Measurements from ENCODE around the gene CTNNA2. TPM values are rescaled to one million over a fixed set of nuclear protein-coding genes. Genes with fewer than 3 reads are reported as not detected.

The CTNNA2 gene
- total RNA-seq, 1 donor from 2014 or later, result 15.0 TPM

- Mint-ChIP-seq H3K9me3 (no peaks in the 10 kb centered on the region), H3K4me1 (ENCODE audit: unreplicated experiment) (peaks cover 13% of the 10 kb centered on the region), H3K4me3 (peak overlapping the region; percentile 29), H3K27me3 (peaks cover 4% of the 10 kb centered on the region), H3K36me3 (no peaks in the 10 kb centered on the region), H3K27ac (no peak overlapping the region)
- TF ChIP-seq, protein P1, sequence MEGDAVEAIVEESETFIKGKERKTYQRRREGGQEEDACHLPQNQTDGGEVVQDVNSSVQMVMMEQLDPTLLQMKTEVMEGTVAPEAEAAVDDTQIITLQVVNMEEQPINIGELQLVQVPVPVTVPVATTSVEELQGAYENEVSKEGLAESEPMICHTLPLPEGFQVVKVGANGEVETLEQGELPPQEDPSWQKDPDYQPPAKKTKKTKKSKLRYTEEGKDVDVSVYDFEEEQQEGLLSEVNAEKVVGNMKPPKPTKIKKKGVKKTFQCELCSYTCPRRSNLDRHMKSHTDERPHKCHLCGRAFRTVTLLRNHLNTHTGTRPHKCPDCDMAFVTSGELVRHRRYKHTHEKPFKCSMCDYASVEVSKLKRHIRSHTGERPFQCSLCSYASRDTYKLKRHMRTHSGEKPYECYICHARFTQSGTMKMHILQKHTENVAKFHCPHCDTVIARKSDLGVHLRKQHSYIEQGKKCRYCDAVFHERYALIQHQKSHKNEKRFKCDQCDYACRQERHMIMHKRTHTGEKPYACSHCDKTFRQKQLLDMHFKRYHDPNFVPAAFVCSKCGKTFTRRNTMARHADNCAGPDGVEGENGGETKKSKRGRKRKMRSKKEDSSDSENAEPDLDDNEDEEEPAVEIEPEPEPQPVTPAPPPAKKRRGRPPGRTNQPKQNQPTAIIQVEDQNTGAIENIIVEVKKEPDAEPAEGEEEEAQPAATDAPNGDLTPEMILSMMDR (conservative IDR thresholded peaks at IDR 0.05), result no peak
- DNase-seq (ENCODE audit: extremely low spot score, unreplicated experiment), result no peak
These were observed 489.8 kb downstream of the CTNNA2 start for GRCh38 chr2:80002568-80003157.

DNA sequence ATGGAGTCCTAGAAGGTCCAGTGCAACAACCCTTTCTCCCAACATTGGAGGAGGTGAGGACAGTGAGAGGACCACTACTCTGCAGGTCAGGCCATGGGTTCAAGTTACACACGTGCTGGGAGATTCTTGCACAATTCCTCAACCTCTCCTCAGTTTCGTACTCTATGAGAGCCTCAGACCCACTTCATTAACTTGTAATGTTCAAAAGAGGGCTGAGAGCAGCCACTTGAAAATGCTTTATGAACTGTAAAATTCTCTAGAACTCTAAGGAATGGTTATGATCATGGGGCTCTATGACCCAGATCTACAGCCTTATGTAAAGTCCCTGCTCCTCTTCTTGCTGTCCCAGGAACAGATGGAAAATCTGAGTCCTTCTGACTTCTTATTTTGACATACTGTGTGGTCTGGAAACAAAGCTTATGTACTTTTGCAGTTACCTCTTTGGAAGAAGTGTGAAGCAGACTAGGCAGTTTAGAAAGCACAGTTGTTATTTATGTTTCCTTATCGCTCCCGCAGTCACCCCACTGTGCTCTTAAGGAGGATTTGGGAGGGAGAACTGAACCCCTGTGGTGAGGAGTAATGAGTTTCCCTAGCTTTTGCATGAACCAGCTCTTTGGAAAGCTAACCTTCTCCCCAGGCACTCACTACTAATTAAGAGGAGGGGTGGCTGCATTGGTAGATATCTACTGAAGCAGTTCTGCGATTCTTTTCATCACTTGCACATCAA lies 495.1 kb downstream of the CTNNA2 start:
- Mint-ChIP-seq H3K27ac (no peak overlapping the region), H3K9me3 (no peaks in the 10 kb centered on the region), H3K27me3 (peaks cover 10% of the 10 kb centered on the region), H3K36me3 (no peaks in the 10 kb centered on the region), H3K4me1 (ENCODE audit: unreplicated experiment) (peaks cover under 1% of the 10 kb centered on the region), H3K4me3 (no peak overlapping the region)
- DNase-seq (ENCODE audit: extremely low spot score, unreplicated experiment), result no peak
- TF ChIP-seq, protein P1 (conservative IDR thresholded peaks at IDR 0.05), result no peak

DNA sequence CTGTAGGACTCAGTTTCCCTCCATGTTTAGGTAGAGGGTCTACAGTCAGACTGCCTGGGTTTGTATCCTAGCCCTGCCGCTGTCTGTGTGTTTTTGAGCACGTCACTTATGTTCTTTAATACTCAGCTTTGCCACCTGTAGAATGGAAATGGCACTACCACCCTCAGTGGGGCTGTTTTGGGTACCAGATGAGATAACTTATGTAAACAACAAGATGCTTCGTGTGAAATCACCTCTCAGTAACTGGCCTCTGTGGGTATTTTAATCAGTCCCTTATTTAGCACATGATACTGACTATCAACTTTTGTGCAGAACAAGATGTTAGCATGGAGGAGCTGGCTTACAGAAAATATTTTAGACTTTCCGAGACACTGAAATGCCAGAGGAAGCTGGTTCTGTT lies 495.7 kb downstream of the CTNNA2 start:
- no peak overlapping the region for H3K27ac Mint-ChIP-seq
- no peaks in the 10 kb centered on the region for H3K36me3 Mint-ChIP-seq
- H3K27me3 Mint-ChIP-seq, result peaks cover 10% of the 10 kb centered on the region
- no peak overlapping the region for H3K4me3 Mint-ChIP-seq
- DNase-seq (ENCODE audit: extremely low spot score, unreplicated experiment), result no peak
- no peaks in the 10 kb centered on the region for H3K4me1 Mint-ChIP-seq (ENCODE audit: unreplicated experiment)
- no peaks in the 10 kb centered on the region for H3K9me3 Mint-ChIP-seq
- TF ChIP-seq, protein P1 (conservative IDR thresholded peaks at IDR 0.05), result no peak

- Mint-ChIP-seq H3K4me1 (ENCODE audit: unreplicated experiment) (no peaks in the 10 kb centered on the region), H3K27ac (no peak overlapping the region), H3K4me3 (no peak overlapping the region), H3K36me3 (no peaks in the 10 kb centered on the region), H3K27me3 (peaks cover 10% of the 10 kb centered on the region), H3K9me3 (no peaks in the 10 kb centered on the region)
- DNase-seq (ENCODE audit: extremely low spot score, unreplicated experiment), result no peak
- TF ChIP-seq, protein P1 (conservative IDR thresholded peaks at IDR 0.05), result no peak
These were observed 496.4 kb downstream of the CTNNA2 start for GRCh38 chr2:80009211-80009610.

DNA sequence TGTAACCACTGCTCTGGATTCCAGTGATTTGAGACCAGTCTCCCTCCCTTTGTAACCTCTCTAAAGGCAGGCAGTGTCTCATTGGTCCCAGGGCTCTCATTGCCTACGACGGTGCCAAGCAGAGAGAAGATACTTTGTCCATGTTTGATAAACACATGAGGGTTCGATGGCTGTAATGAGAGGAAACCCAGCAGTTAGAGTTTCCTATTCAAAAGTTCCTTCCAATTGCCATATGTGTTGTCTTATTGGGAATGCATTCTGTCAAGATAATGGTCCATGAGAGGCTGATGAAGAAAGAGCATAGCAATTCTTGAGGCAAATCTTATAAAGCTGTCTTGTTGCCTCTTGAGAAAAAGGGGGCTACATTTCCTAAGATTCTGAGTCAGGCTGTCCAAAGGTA lies 499.2 kb downstream of the CTNNA2 start:
- H3K27ac Mint-ChIP-seq, result no peak overlapping the region
- TF ChIP-seq, protein P1 (conservative IDR thresholded peaks at IDR 0.05), result no peak
- H3K9me3 Mint-ChIP-seq, result no peaks in the 10 kb centered on the region
- no peaks in the 10 kb centered on the region for H3K36me3 Mint-ChIP-seq
- no peak for DNase-seq (ENCODE audit: extremely low spot score, unreplicated experiment)
- H3K4me1 Mint-ChIP-seq (ENCODE audit: unreplicated experiment), result peaks cover 3% of the 10 kb centered on the region
- H3K27me3 Mint-ChIP-seq, result peaks cover 6% of the 10 kb centered on the region
- H3K4me3 Mint-ChIP-seq, result no peak overlapping the region
